MM.1S (cell line): ENCODE results near the gene TAP2.

ENCODE experiments used
- EZH2 ChIP-seq: fragments of 300-600 bp; sonication (generic); optimal IDR thresholded peaks from 2 replicates; pipeline ENCODE3; 2017; ENCODE audit warnings: low read depth, mild to moderate bottlenecking, antibody characterized with exemption, low read length, mixed read lengths
- TF ChIP-seq, protein P1 (sequence below): fragments of 300-600 bp; sonication (generic); IDR thresholded peaks from 2 replicates; pipeline ENCODE4 v1.5.1; 2016; ENCODE audit warnings: antibody characterized with exemption, low read length, mixed read lengths

DNA sequence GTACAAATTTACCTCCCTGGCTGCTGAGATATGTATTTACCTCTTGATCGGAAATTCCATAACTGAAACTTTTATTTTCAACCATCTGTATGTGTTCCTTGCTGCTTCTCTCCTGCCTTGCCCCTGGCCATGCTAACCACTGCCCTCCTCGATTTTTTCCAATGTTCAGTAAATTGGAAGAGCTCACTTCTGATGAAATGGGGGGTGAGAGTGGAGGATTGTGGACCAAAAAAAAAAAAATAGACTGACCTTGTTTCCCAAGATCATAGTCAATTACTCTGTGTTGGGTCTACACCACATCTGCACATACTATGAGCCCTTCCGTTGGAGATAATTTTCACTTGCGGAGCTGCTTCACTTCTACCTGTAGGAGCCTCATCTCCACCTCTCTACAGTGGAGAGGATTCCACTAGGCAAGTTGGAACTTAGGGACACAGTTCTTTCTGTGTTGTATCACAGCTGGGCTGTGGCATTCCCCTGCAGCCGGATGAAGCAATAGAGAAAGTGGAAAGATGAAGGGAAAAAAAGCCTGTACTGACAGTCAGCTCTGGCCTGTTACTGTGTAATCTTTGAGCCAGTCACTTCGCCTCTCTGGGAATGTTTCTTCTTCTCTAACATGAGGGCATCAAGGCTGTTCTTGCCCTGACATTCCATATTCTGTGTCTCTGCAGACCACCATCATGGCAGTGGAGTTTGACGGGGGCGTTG, 17.1 kb upstream of the TAP2 start:
- TF ChIP-seq EZH2, result no peak
- TF ChIP-seq, protein P1, sequence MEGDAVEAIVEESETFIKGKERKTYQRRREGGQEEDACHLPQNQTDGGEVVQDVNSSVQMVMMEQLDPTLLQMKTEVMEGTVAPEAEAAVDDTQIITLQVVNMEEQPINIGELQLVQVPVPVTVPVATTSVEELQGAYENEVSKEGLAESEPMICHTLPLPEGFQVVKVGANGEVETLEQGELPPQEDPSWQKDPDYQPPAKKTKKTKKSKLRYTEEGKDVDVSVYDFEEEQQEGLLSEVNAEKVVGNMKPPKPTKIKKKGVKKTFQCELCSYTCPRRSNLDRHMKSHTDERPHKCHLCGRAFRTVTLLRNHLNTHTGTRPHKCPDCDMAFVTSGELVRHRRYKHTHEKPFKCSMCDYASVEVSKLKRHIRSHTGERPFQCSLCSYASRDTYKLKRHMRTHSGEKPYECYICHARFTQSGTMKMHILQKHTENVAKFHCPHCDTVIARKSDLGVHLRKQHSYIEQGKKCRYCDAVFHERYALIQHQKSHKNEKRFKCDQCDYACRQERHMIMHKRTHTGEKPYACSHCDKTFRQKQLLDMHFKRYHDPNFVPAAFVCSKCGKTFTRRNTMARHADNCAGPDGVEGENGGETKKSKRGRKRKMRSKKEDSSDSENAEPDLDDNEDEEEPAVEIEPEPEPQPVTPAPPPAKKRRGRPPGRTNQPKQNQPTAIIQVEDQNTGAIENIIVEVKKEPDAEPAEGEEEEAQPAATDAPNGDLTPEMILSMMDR, result no peak
